Heart right ventricle (tissue), 16 donors: ENCODE data around the gene UQCC2. TPM values are rescaled to one million over a fixed set of nuclear protein-coding genes. Genes with fewer than 3 reads are reported as not detected.

Experiments
- ATAC-seq, 8 donors: fragments of 200-7000 bp; cut with Tn5 transposase; one replicate each; pipeline ENCODE4 v1.9.1; 2020; ENCODE audit warnings: mild to moderate bottlenecking in 8 of 8, moderate library complexity in 8 of 8, moderate number of reproducible peaks in 1 of 8
- DNase-seq, 2 donors: peaks; one replicate each; pipeline ENCODE4 v3.0.0-alpha.2; 2020
- H3K27ac ChIP-seq, 10 donors: fragments of 200-600 bp; sonication (generic) in 2 of 10; one replicate each; pipeline versions ENCODE4 v1.5.0 to v1.8.0; 2020 to 2022; ENCODE audit warnings: mild to moderate bottlenecking in 3 of 10
- H3K27me3 ChIP-seq, 7 donors: fragments of 200-600 bp; one replicate each; pipeline ENCODE4 v1.8.0; 2021 to 2022; ENCODE audit warnings: mild to moderate bottlenecking in 2 of 7
- H3K36me3 ChIP-seq, 9 donors: fragments of 200-600 bp; sonication (generic) in 1 of 9; one replicate each; pipeline versions ENCODE4 v1.5.0 to v1.8.0; 2020 to 2022; ENCODE audit warnings: mild to moderate bottlenecking in 2 of 9
- H3K4me1 ChIP-seq, 9 donors: fragments of 200-600 bp; sonication (generic) in 1 of 9; one replicate each; pipeline versions ENCODE4 v1.5.0 to v1.8.0; 2020 to 2022; ENCODE audit warnings: mild to moderate bottlenecking in 4 of 9
- H3K4me3 ChIP-seq, 10 donors: fragments of 200-600 bp; sonication (generic) in 2 of 10; one replicate each; pipeline versions ENCODE4 v1.5.0 to v1.8.0; 2020 to 2022; ENCODE audit warnings: mild to moderate bottlenecking in 7 of 10, moderate library complexity in 2 of 10
- H3K9me3 ChIP-seq, 11 donors: fragments of 200-600 bp in 10 of 11; sonication (generic) in 2 of 11; one replicate each; pipeline versions ENCODE4 v1.5.0 to v1.8.0; 2013 to 2022; ENCODE audit warnings: mild to moderate bottlenecking in 2 of 11, control low read depth in 1 of 11, moderate library complexity in 1 of 11
- WGBS, 2 donors: extraction: QIAGEN DNeasy Blood & Tissue Kit; methylation state at CpG; one replicate each; pipeline ENCODE4 v1.1.7; 2013; ENCODE audit warnings: inconsistent platforms in 1 of 2; 5-methylcytosine and 5-hydroxymethylcytosine counted together
- intact Hi-C, 10 donors: fragments of 100-400 bp; cut with DNase I; formaldehyde crosslinking; loops; one replicate each; pipeline versions ENCODE4 v1.11.1 to v1.14.2; 2022
- polyA plus RNA-seq, 2 donors: library from polyadenylated mRNA; stranded (reverse); fragments of 200-250 nt; gene quantifications; one replicate each; pipeline ENCODE4 v1.2.3, GENCODE V29; 2013
- total RNA-seq, 10 donors: library from RNA; stranded (reverse); fragmentation: NEBNext Ultra II Directional in 3 of 10; extraction: Animal tissue kit (Norgen Biotek cat#: 25700) in 3 of 10; gene quantifications; one replicate each; pipeline versions ENCODE4 v1.2.1 to v1.2.4, GENCODE V29; 2021 to 2023
- TF ChIP-seq, protein P1 (sequence below), 9 donors: fragments of 200-600 bp; sonication (generic) in 2 of 9; IDR thresholded peaks; one replicate each; pipeline versions ENCODE4 v1.5.0 to v1.8.0; 2021 to 2022; ENCODE audit warnings: antibody characterized with exemption in 9 of 9, mild to moderate bottlenecking in 5 of 9, moderate library complexity in 1 of 9
- donor health status: Arrhythmogenic right ventricular cardiomyopathy.
- donor health status: ischemic (EF 13 %, LVEDD 7.1; RV severe dilation, severe dysfunction).
- donor health status: healthy with polysubstance abuse.
- donor health status: DM: no; HTN: yes; CAD: no.
- donor health status: DM: no; HTN: no; CAD: no.
- donor health status: ischemic (EF 25% LVEDD 6.9; RV normal size, moderate dysfunction).
- donor health status: ischemic (EF 25% LVEDD 5.7; RV mildly dilated, moderate dysfunction).
- donor health status: healthy.
- donor health status: DM: yes; HTN: yes; CAD: no.
- donor health status: Ischemic cardiomyopathy.
- donor health status: ischemic (EF 35%, LVEDD 5.7; RV mildly dilated, moderate dysfunction).
- donor health status: nonischemic (EF 11% LVEDD 7.7; RV severe dilation, severe dysfunction).
- donor health status: DM: yes; HTN: yes; CAD: no.
- donor health status: PGD.
- donor health status: ischemic (EF 29% LVEDD 5.4; RV normal size, mild dysfunction).
- donor health status: nonischemic (EF 23%, LVEDD 6.1; RV moderate dilation, normal function).

The UQCC2 gene
- total and polyA plus RNA-seq, 12 donors: 200 to 598 (median 245) TPM

- no peak for DNase-seq
These were observed 37.9 kb upstream of the UQCC2 start for GRCh38 chr6:33749401-33749800.

GRCh38 chr6:33748841-33749240, 37.3 kb upstream of the UQCC2 start:
- H3K27me3 ChIP-seq: peaks cover 0 to 1% (median 0%) of the 10 kb centered on the region in 7 donors
- no peak overlapping the region for H3K27ac ChIP-seq
- no peaks in the 10 kb centered on the region for H3K9me3 ChIP-seq
- DNase-seq: no peak
- intact Hi-C loops: no loop called here
- no peak for ATAC-seq
- H3K4me1 ChIP-seq: peaks cover 0 to 27% (median 13%) of the 10 kb centered on the region in 9 donors
- no peaks in the 10 kb centered on the region for H3K36me3 ChIP-seq
- WGBS, 2 donors: 81 to 84% methylated on average over 4 of the region's 4 CpGs
- no peak overlapping the region for H3K4me3 ChIP-seq
- TF ChIP-seq, protein P1, sequence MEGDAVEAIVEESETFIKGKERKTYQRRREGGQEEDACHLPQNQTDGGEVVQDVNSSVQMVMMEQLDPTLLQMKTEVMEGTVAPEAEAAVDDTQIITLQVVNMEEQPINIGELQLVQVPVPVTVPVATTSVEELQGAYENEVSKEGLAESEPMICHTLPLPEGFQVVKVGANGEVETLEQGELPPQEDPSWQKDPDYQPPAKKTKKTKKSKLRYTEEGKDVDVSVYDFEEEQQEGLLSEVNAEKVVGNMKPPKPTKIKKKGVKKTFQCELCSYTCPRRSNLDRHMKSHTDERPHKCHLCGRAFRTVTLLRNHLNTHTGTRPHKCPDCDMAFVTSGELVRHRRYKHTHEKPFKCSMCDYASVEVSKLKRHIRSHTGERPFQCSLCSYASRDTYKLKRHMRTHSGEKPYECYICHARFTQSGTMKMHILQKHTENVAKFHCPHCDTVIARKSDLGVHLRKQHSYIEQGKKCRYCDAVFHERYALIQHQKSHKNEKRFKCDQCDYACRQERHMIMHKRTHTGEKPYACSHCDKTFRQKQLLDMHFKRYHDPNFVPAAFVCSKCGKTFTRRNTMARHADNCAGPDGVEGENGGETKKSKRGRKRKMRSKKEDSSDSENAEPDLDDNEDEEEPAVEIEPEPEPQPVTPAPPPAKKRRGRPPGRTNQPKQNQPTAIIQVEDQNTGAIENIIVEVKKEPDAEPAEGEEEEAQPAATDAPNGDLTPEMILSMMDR (IDR thresholded peaks at IDR 0.05): no peak

More at GRCh38 chr6:33749401-33749800, 37.9 kb upstream of the UQCC2 start:
- Histone ChIP-seq H3K27me3 (no peaks in the 10 kb centered on the region), H3K36me3 (no peaks in the 10 kb centered on the region), H3K4me3 (no peak overlapping the region), H3K27ac (no peak overlapping the region), H3K4me1 (peaks cover 0 to 22% (median 8%) of the 10 kb centered on the region in 9 donors), H3K9me3 (no peaks in the 10 kb centered on the region)
- WGBS, 2 donors: 77 to 82% methylated on average over 7 of the region's 7 CpGs
- TF ChIP-seq, protein P1 (IDR thresholded peaks at IDR 0.05): no peak
- ATAC-seq: no peak
- intact Hi-C loops: no loop called here

- H3K27ac ChIP-seq: peak overlapping the region in 1 of 10 donors; percentile 88
These were observed 36.3 kb upstream of the UQCC2 start for GRCh38 chr6:33747823-33748222.

GRCh38 chr6:33746651-33747100, 35.2 kb upstream of the UQCC2 start, which contains the start of gene IP6K3:
Gene IP6K3 (minus strand): TSS chr6:33746905. CDS start chr6:33735476, 11,429 bp downstream.
- TF ChIP-seq, protein P1 (IDR thresholded peaks at IDR 0.05): no peak
- ATAC-seq (peak; percentile 75 to 92 (median 88)), DNase-seq (peak; percentile 72 to 79)
- Histone ChIP-seq H3K9me3 (no peaks in the 10 kb centered on the region), H3K4me3 (peak within 1 kb of the TSS; percentile 25 to 59 (median 48)), H3K36me3 (no peaks in the 10 kb centered on the region), H3K27ac (peak within 1 kb of the TSS; percentile 69 to 95 (median 88)), H3K4me1 (peaks cover 2 to 49% (median 20%) of the 10 kb centered on the region in 9 donors), H3K27me3 (peaks cover 0 to 14% (median 0%) of the 10 kb centered on the region in 7 donors)
- intact Hi-C loops: no loop called here
- WGBS, 2 donors: 22 to 34% methylated on average over 10 of the region's 10 CpGs

More at GRCh38 chr6:33747823-33748222, 36.3 kb upstream of the UQCC2 start:
- intact Hi-C loops: no loop called here
- TF ChIP-seq, protein P1 (IDR thresholded peaks at IDR 0.05): no peak
- no peak for DNase-seq
- Histone ChIP-seq H3K36me3 (no peaks in the 10 kb centered on the region), H3K27me3 (peaks cover 0 to 12% (median 0%) of the 10 kb centered on the region in 7 donors), H3K9me3 (no peaks in the 10 kb centered on the region), H3K4me1 (peaks cover 0 to 37% (median 17%) of the 10 kb centered on the region in 9 donors), H3K4me3 (no peak overlapping the region)
- no peak for ATAC-seq
- 85 to 90% methylated on average over 5 of the region's 5 CpGs for WGBS, 2 donors
